Uterus (tissue), 2 donors: ENCODE data around the gene CBX1.

Experiments
- CTCF ChIP-seq, 4 experiments: fragments of 200-600 bp in 2 of 4; fragments of 450-650 bp in 2 of 4; sonication (generic) in 2 of 4; IDR thresholded peaks; one replicate each; pipeline ENCODE4 v1.5.1; 2016 to 2019; ENCODE audit warnings: antibody characterized with exemption in 4 of 4, mild to moderate bottlenecking in 2 of 4, moderate library complexity in 1 of 4
- POLR2A ChIP-seq, 2 donors: fragments of 450-650 bp; IDR thresholded peaks; one replicate each; pipeline ENCODE4 v1.6.1; 2016; ENCODE audit warnings: antibody characterized with exemption in 2 of 2, mild to moderate bottlenecking in 1 of 2, moderate library complexity in 1 of 2

GRCh38 chr17:48123111-48123510, 21.8 kb upstream of the CBX1 start:
- TF ChIP-seq CTCF (IDR thresholded peaks at IDR 0.05) (no peak), POLR2A (IDR thresholded peaks at IDR 0.05) (no peak)
